Endothelial cell (in vitro differentiated cells): ENCODE data around the gene NUMA1. TPM values are rescaled to one million over a fixed set of nuclear protein-coding genes. Genes with fewer than 3 reads are reported as not detected.
A peak's percentile ranks its signal among the peaks of the same experiment; 100 is the strongest.

Experiments
- DNase-seq: peaks from one replicate; pipeline ENCODE4 v3.0.0; 2021; ENCODE audit warnings: low spot score
- H3K27ac Mint-ChIP-seq: one replicate; pipeline ENCODE4 v1.8.0; 2021; ENCODE audit warnings: mixed read lengths, inconsistent platforms; ENCODE audit not compliant: unreplicated experiment
- H3K27me3 Mint-ChIP-seq: one replicate; pipeline ENCODE4 v1.8.0; 2021; ENCODE audit warnings: mild to moderate bottlenecking, moderate library complexity, mixed read lengths, inconsistent platforms; ENCODE audit not compliant: unreplicated experiment
- H3K36me3 Mint-ChIP-seq: one replicate; pipeline ENCODE4 v1.8.0; 2021; ENCODE audit warnings: mild to moderate bottlenecking, low read depth, mixed read lengths, inconsistent platforms; ENCODE audit not compliant: unreplicated experiment
- H3K4me1 Mint-ChIP-seq: one replicate; pipeline ENCODE4 v1.8.0; 2021; ENCODE audit warnings: mild to moderate bottlenecking, mixed read lengths, inconsistent platforms; ENCODE audit not compliant: unreplicated experiment
- H3K4me3 Mint-ChIP-seq: one replicate; pipeline ENCODE4 v1.8.0; 2021; ENCODE audit warnings: mild to moderate bottlenecking, mixed read lengths, inconsistent platforms; ENCODE audit not compliant: unreplicated experiment
- H3K9me3 Mint-ChIP-seq: one replicate; pipeline ENCODE4 v1.8.0; 2021; ENCODE audit warnings: mixed read lengths, inconsistent platforms; ENCODE audit not compliant: unreplicated experiment
- CTCF ChIP-seq: fragments of 200-600 bp; sonication (generic); IDR thresholded peaks from one replicate; pipeline ENCODE4 v1.5.0; 2021; ENCODE audit warnings: antibody characterized with exemption; ENCODE audit not compliant: unreplicated experiment
- total RNA-seq: library from RNA; stranded (reverse); fragmentation: NEBNext Ultra II Directional; extraction: Animal tissue kit (Norgen Biotek cat#: 25700); gene quantifications from one replicate; pipeline ENCODE4 v1.2.1, GENCODE V29; 2021; ENCODE audit not compliant: unreplicated experiment

Gene NUMA1
- total RNA-seq, 1 donor from 2014 or later = 173 TPM

- Mint-ChIP-seq H3K36me3 (peaks cover 24% of the 10 kb centered on the region), H3K4me1 (peaks cover 28% of the 10 kb centered on the region), H3K27ac (peak within 1 kb of the TSS; percentile 52), H3K4me3 (peak within 1 kb of the TSS; percentile 31), H3K27me3 (peaks cover 27% of the 10 kb centered on the region), H3K9me3 (no peaks in the 10 kb centered on the region)
- no peak for DNase-seq
- TF ChIP-seq CTCF = no peak
These were observed 25.5 kb upstream of the NUMA1 start, which contains the start of gene TOMT for GRCh38 chr11:72105888-72106287. Gene TOMT, plus strand, starts transcription at chr11:72105924. Its CDS starts 28 bp downstream, at chr11:72105952.

GRCh38 chr11:72103754-72104167 is 23.4 kb upstream of the NUMA1 start:
- H3K27ac Mint-ChIP-seq = peak overlapping the region; percentile 98
- H3K36me3 Mint-ChIP-seq = peaks cover 22% of the 10 kb centered on the region
- H3K9me3 Mint-ChIP-seq = no peaks in the 10 kb centered on the region
- H3K4me1 Mint-ChIP-seq = peaks cover 38% of the 10 kb centered on the region
- peak; percentile 63 for TF ChIP-seq CTCF
- H3K4me3 Mint-ChIP-seq = peak overlapping the region; percentile 93
- no peak for DNase-seq
- peaks cover 30% of the 10 kb centered on the region for H3K27me3 Mint-ChIP-seq

GRCh38 chr11:72102946-72103753 is 22.8 kb upstream of the NUMA1 start, which contains the start of gene LAMTOR1:
Gene LAMTOR1, minus strand, starts transcription at chr11:72103297. Its CDS starts 73 bp downstream, at chr11:72103224.
- peak within 1 kb of the TSS; percentile 98 for H3K27ac Mint-ChIP-seq
- peaks cover 28% of the 10 kb centered on the region for H3K36me3 Mint-ChIP-seq
- DNase-seq = peak; percentile 97
- H3K27me3 Mint-ChIP-seq = peaks cover 30% of the 10 kb centered on the region
- peaks cover 39% of the 10 kb centered on the region for H3K4me1 Mint-ChIP-seq
- peak; percentile 82 for TF ChIP-seq CTCF
- H3K4me3 Mint-ChIP-seq = peak within 1 kb of the TSS; percentile 93
- H3K9me3 Mint-ChIP-seq = no peaks in the 10 kb centered on the region

GRCh38 chr11:72102631-72102945 is 22.2 kb upstream of the NUMA1 start:
- no peak for DNase-seq
- Mint-ChIP-seq H3K4me3 (peak overlapping the region; percentile 93), H3K4me1 (peaks cover 44% of the 10 kb centered on the region)

More at GRCh38 chr11:72102631-72102945, 22.2 kb upstream of the NUMA1 start:
- Mint-ChIP-seq H3K27me3 (peaks cover 30% of the 10 kb centered on the region), H3K9me3 (no peaks in the 10 kb centered on the region), H3K36me3 (peaks cover 33% of the 10 kb centered on the region), H3K27ac (peak overlapping the region; percentile 98)
- no peak for TF ChIP-seq CTCF
